Stimulated activated CD4-positive, alpha-beta T cell treated with anti-CD3 and anti-CD28 coated beads, TNF-alpha, amount 100 ng/mL, for 1 hour (primary cell): Measurements from ENCODE around the gene MARCHF3.
"Not testable (repeated sequence)": the region's sequence is repeated elsewhere in the genome, so short reads cannot be mapped to it uniquely, and the experiment has no call there.

ENCODE experiments used
- DNase-seq, 3 donors: peaks; one replicate each; pipeline ENCODE4 v3.0.0-alpha.2; 2020; ENCODE audit warnings: low read depth in 3 of 3, low spot score in 1 of 3

Gene MARCHF3

DNA sequence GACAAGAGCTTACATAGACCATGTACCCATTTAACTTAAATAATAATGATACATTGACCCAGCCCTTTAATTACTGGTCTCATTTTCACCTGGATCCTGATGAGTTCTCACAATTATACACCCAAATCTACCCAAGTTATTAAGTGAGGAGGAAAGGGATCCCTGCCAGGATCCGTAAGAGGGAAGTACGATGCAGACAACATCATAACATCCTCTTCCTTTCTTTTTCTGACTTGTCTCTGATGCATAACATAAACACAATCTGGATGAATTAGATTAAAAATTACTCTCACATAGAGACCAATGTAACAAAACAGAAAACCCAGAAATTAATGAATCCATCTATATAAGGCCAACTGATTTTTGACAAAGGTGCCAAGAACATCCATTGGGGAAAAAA, 17.0 kb downstream of the MARCHF3 start:
- no peak for DNase-seq

DNA sequence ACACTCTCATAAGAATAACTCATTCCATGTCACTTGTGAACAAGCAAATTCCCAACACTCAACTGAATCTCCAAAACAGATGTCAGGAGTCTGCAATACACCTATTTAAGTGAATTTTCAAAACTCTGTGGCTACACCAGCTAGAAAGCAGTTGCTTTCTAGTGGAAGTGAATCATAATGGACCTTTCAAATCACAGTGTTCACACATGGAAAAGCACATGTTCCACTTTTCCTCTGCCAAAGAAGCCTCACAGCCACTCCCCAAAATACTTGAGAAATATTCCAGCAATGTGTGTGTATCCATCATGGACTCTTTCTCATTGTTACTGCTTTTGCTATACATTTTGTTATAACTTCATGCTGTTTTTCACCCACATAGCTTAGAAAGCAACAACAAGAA, 17.4 kb downstream of the MARCHF3 start:
- no peak for DNase-seq

- no peak for DNase-seq
These were observed 18.3 kb downstream of the MARCHF3 start for GRCh38 chr5:127011961-127012644.

- DNase-seq, result no peak
These were observed 19.2 kb downstream of the MARCHF3 start for GRCh38 chr5:127011153-127011552.

DNA sequence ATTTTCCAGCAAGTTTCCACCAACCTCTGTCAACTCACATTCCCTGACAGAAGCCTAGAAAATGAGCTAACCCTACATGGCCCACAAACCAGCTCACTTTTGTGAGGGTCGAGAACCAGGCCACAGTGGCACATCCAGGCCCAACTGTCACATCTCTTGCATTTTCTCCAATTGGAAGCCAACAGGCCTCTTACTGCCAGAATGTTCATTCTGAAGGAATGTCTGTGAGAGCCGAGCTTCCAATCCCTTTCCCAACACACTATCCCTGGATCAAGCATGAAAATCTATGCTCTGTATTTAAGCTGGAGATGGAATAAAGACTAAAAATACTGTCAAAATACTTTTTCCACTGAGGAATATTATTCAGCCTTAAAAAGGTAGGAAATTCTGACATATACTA, 20.0 kb downstream of the MARCHF3 start:
- DNase-seq, result no peak

DNA sequence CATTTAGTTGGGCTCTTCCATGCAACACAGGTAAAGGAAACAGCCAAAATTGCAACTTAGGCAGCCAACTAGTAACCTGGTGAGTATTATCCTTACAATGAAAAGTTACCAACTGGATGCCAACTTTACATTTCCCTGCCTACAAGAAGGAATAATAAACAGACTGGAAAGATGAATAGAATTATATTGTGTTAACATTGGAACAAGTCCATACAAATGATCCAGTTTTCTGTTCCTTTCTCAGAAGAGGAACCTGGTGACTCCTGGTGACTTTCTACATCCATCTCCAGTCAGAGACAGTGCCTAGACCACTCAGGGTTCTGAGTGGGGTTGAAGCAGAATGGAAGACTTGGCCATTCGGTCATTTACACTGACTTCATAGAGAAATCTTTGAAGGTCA, 20.6 kb downstream of the MARCHF3 start:
- DNase-seq, result no peak

GRCh38 chr5:127008300-127008975, 21.9 kb downstream of the MARCHF3 start:
- DNase-seq, result no peak

DNA sequence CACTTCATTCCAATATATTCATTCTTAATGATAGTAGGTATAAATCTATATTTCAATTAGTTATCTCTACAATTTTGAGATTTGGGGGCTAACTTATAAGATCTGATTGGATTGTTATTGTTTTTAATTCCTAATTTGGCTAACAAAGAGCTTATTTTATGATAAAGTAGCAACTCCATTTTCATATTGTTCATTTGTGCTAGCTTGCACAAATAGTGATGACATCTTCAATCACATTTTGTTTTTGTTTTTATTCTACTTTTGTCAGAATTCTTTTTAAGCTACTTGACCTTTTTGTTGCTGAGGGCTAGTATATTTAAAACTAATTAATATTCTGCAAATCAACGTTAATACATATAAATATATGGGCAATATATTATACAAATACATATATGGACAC, 22.8 kb downstream of the MARCHF3 start:
- no peak for DNase-seq

GRCh38 chr5:127006744-127007143, 23.6 kb downstream of the MARCHF3 start:
- no peak for DNase-seq

DNA sequence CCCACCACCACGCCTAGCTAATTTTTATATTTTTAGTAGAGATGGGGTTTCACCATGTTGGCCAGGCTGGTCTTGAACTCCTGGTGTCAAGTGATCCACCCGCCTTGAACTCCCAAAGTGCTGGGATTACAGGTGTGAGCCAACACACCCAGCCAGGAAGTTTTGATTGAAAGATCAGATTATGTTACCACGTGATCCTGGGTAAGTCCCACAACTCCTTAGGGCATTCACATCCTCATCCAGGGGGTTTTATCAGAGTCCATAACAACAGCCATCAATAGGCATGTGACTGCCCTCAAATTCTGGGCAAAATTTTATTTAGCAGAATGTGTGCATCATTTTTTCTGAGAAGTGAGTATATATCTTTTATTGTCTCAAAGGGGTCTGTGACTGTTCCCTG, 25.1 kb downstream of the MARCHF3 start:
- not testable (repeated sequence) for DNase-seq

- no peak for DNase-seq
These were observed 25.6 kb downstream of the MARCHF3 start for GRCh38 chr5:127004721-127005120.

DNA sequence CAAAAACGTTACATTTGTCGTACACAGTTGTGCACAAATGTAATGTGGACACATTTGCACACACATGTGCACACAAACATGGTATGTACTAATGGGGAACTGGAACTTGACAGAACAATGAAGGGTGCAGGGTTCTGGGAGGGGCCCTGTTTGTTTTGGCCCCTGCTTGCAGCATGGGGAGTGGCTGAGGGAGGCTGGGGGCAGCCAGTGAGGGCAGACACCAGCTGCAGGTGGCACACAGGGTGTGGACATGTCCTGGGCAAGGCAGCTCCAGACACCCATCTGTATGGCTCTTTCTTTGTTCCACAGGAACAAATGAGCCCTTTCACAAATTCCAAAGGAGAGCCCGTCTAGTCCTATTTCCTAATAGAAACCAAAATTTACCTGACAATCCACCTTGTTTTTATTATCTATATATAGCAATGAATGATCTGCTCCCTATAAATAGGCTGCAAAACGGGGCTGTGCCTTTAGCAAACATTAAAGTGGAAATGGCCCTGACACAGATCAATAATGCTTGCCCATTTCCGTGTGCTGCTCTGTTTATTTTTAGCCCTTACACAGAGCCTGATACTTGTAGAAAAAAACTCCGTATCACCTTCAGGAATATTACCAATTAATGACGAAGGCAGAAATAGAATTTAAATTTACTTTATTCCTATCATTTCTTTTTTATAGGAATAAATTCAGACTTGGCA, 26.4 kb downstream of the MARCHF3 start:
- DNase-seq, result no peak

- no peak for DNase-seq
These were observed 28.0 kb downstream of the MARCHF3 start for GRCh38 chr5:127002390-127002789.

DNA sequence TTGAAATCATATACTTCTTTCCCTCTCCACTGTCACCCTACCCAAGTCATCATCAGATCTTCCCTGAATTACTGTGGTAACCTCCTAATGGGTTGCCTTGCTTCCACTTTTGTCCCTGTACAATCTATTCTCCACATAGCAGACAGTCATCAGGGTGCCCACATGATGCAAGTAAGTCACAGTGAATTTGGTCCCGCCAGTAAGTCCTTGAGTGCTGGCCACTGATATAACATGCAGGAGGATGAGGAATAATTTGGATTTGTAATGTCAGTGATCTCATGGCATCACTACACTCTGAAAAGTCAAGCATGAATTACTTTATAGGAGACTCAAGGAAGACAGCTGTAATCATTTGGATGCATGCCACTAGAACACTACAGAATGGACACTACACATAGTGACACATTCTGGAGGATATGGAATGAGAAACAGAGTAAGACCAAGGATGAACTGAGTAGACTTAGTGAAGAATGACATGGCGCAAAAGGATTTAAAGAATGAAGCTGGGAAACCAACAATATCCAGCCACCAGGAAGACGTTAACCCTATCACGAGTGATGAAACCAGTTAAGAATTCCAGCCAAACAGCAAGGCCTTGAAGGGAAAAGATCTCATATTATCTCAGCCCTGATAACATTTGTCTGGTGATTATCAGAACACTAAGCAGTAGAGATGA, 28.6 kb downstream of the MARCHF3 start:
- DNase-seq, result no peak

DNA sequence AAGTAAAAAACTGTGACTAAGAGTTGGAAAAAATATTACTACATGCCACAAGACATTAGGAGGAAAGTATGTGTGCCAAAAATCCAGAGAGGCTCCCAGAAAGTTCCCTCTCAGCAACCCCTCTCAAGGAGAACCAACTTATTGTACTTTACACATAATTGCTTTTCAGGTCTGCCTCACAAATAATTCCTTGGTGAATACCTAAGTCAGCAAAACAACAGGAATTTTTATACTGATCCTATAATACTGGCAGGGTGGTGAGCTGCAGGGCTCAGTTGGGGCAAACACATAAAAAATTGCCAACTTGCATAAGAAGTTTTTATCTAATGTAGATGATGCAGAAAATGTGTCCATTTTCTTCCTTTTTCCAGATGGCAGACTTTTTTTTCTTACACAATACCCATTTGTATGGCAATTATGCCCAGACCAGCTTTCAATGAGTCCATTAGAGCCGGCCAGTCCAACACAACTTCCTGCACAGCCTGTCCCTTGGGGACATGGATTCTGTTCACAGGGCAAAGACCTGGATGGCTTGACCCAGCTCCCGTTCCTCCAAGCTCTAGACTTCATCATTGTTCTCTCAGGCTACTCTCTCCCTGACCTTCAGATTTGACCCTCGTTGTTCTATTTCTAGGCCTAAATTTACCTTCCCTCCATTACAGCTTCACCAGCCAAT, 31.3 kb downstream of the MARCHF3 start:
- no peak for DNase-seq

- no peak for DNase-seq
These were observed 32.1 kb downstream of the MARCHF3 start for GRCh38 chr5:126998201-126998631.

GRCh38 chr5:126995689-126996088, 34.7 kb downstream of the MARCHF3 start:
- DNase-seq, result no peak

DNA sequence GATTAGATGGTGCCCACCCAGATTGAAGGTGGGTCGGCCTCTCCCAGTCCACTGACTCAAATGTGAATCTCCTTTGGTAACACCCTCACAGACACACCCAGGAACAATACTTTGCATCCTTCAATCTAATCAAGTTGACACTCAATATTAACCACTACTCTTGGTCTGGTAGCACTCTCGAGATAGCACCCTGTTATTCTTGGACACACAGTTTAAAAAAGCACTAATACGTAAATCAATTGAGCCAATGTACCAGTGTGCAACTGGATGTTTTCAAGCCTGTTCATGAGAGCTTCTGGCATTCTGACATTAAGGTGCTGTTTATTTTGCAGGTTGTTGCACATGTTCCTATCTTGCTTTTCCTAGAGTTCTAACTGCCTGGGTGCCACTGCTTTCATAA, 35.3 kb downstream of the MARCHF3 start:
- no peak for DNase-seq

- no peak for DNase-seq
These were observed 35.9 kb downstream of the MARCHF3 start for GRCh38 chr5:126994485-126994884.

- DNase-seq, result no peak
These were observed 42.3 kb downstream of the MARCHF3 start for GRCh38 chr5:126988021-126988569.
